GM13976 (cell line): Measurements from ENCODE around the gene PTPRM.
"Not testable (repeated sequence)": the region's sequence is repeated elsewhere in the genome, so short reads cannot be mapped to it uniquely, and the experiment has no call there.

ENCODE experiments used
- DNase-seq: peaks from one replicate; pipeline ENCODE4 v3.0.0; 2012; ENCODE audit warnings: low spot score
- CTCF ChIP-seq: IDR thresholded peaks from 2 replicates; pipeline ENCODE4 v1.5.1; 2012; ENCODE audit warnings: borderline replicate concordance, mild to moderate bottlenecking; ENCODE audit not compliant: insufficient read depth; ENCODE audit errors: extremely low read depth, missing control alignments, control extremely low read depth
- in situ Hi-C: fragments of 300-500 bp; cut with MboI; formaldehyde crosslinking; loops from one replicate; pipeline ENCODE4 v1.12.0; 2022; ENCODE audit warnings: low sequenced_read_pairs, mixed read lengths, inconsistent platforms; ENCODE audit not compliant: unreplicated experiment

PTPRM gene

GRCh38 chr18:8433323-8433722 is 866.2 kb downstream of the PTPRM start:
- in situ Hi-C loops = no loop called here
- no peak for DNase-seq
- TF ChIP-seq CTCF = no peak

GRCh38 chr18:8433771-8434170 is 866.7 kb downstream of the PTPRM start:
- no peak for TF ChIP-seq CTCF
- DNase-seq = no peak
- in situ Hi-C loops = no loop called here

GRCh38 chr18:8435376-8435775 is 868.3 kb downstream of the PTPRM start:
- TF ChIP-seq CTCF = no peak
- in situ Hi-C loops = no loop called here
- no peak for DNase-seq

GRCh38 chr18:8439055-8439454 is 871.9 kb downstream of the PTPRM start:
- DNase-seq = no peak
- no peak for TF ChIP-seq CTCF
- in situ Hi-C loops = no loop called here

- in situ Hi-C loops = no loop called here
- TF ChIP-seq CTCF = no peak
Measured at GRCh38 chr18:8443505-8443904, 876.4 kb downstream of the PTPRM start.

GRCh38 chr18:8446936-8447335 is 879.8 kb downstream of the PTPRM start:
- in situ Hi-C loops = not testable (repeated sequence)

More at GRCh38 chr18:8443505-8443904, 876.4 kb downstream of the PTPRM start:
- no peak for DNase-seq

GRCh38 chr18:8448130-8448529 is 881.0 kb downstream of the PTPRM start:
- no peak for TF ChIP-seq CTCF
- in situ Hi-C loops = no loop called here
- DNase-seq = no peak

More at GRCh38 chr18:8446936-8447335, 879.8 kb downstream of the PTPRM start:
- not testable (repeated sequence) for DNase-seq

GRCh38 chr18:8450013-8450412 is 882.9 kb downstream of the PTPRM start:
- in situ Hi-C loops = no loop called here
- no peak for DNase-seq
- TF ChIP-seq CTCF = no peak
